Endothelial cell of umbilical vein (primary cell): Measurements from ENCODE around the gene HLA-B.

Source experiments
- EZH2 ChIP-seq: IDR thresholded peaks from 2 replicates; pipeline ENCODE4 v1.6.1; 2012; ENCODE audit warnings: borderline replicate concordance, low read depth, mild to moderate bottlenecking, moderate library complexity, low read length, inconsistent platforms; ENCODE audit not compliant: severe bottlenecking
- MAX ChIP-seq: IDR thresholded peaks from 2 replicates; pipeline ENCODE4 v1.6.1; 2011; ENCODE audit not compliant: insufficient read depth, insufficient read length
- MYC ChIP-seq: IDR thresholded peaks from one replicate; pipeline ENCODE4 v1.6.1; 2011; ENCODE audit warnings: mild to moderate bottlenecking, low read depth, low read length
- POLR2A ChIP-seq: IDR thresholded peaks from 2 replicates; pipeline ENCODE4 v1.6.1; 2012; ENCODE audit warnings: low read depth, mild to moderate bottlenecking, control low read depth, low read length
- POLR2AphosphoS5 ChIP-seq: IDR thresholded peaks from 2 replicates; pipeline ENCODE4 v1.6.1; 2012; ENCODE audit warnings: low read depth, mild to moderate bottlenecking, control low read depth, low read length, moderate library complexity; ENCODE audit not compliant: insufficient read depth
- TF ChIP-seq, protein P1 (sequence below), 2 donors: IDR thresholded peaks; 1 replicate in 1 of 2; 2 replicates in 1 of 2; pipeline ENCODE4 v1.5.1; 2011; ENCODE audit warnings: low read length in 2 of 2, mild to moderate bottlenecking in 2 of 2, moderate library complexity in 2 of 2, control low read depth in 1 of 2, inconsistent platforms in 1 of 2, low read depth in 1 of 2; ENCODE audit not compliant: insufficient read depth in 1 of 2; ENCODE audit errors: extremely low read depth in 1 of 2

DNA sequence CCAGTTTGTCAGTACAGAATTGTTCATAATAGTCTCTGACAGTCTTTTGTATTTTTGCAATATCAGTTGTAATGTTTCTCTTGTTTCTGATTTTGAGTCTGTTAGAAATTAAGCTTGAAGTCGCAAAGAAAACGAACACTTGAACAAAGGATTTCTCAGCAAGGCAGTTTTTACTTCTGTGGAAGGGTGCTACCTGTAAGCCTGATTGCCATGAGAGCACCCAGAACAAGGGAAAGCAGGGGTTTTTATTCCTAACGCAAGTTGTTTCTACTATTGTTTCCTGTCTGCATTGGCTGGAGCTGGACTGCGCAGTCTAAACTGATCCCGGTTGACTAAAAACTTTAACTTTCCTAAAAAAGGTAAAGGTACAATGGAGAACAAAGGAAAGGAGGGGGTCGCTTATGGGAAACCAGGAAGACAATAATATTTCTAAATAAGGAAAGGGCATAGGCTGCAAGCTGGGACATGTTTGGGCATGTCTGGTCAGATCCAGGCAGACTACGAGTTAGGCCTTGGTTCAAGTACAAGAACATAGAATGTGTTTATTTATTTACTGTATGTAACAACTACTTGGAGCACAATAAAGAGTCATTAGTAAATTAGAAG, 28.5 kb downstream of the HLA-B start:
- no peak for TF ChIP-seq POLR2A
- TF ChIP-seq, protein P1, sequence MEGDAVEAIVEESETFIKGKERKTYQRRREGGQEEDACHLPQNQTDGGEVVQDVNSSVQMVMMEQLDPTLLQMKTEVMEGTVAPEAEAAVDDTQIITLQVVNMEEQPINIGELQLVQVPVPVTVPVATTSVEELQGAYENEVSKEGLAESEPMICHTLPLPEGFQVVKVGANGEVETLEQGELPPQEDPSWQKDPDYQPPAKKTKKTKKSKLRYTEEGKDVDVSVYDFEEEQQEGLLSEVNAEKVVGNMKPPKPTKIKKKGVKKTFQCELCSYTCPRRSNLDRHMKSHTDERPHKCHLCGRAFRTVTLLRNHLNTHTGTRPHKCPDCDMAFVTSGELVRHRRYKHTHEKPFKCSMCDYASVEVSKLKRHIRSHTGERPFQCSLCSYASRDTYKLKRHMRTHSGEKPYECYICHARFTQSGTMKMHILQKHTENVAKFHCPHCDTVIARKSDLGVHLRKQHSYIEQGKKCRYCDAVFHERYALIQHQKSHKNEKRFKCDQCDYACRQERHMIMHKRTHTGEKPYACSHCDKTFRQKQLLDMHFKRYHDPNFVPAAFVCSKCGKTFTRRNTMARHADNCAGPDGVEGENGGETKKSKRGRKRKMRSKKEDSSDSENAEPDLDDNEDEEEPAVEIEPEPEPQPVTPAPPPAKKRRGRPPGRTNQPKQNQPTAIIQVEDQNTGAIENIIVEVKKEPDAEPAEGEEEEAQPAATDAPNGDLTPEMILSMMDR (IDR thresholded peaks at IDR 0.05; ENCODE audit: extremely low read depth in 1 of 2, insufficient read depth in 1 of 2, low read depth in 1 of 2, low read length in 2 of 2): no peak
- no peak for TF ChIP-seq EZH2
- no peak for TF ChIP-seq MAX
- TF ChIP-seq POLR2AphosphoS5: no peak
- no peak for TF ChIP-seq MYC
